LoVo (cell line): ENCODE results near the gene EPAS1.
"Not testable (repeated sequence)": the region's sequence is repeated elsewhere in the genome, so short reads cannot be mapped to it uniquely, and the experiment has no call there.

Experiments used
- DNase-seq: peaks from one replicate; pipeline ENCODE4 v3.0.0-alpha.2; 2016; ENCODE audit warnings: low spot score

The EPAS1 gene

GRCh38 chr2:46383784-46384456 is 86.7 kb downstream of the EPAS1 start:
- DNase-seq = no peak

- no peak for DNase-seq
Measured at GRCh38 chr2:46384457-46384815, 87.2 kb downstream of the EPAS1 start.

DNA sequence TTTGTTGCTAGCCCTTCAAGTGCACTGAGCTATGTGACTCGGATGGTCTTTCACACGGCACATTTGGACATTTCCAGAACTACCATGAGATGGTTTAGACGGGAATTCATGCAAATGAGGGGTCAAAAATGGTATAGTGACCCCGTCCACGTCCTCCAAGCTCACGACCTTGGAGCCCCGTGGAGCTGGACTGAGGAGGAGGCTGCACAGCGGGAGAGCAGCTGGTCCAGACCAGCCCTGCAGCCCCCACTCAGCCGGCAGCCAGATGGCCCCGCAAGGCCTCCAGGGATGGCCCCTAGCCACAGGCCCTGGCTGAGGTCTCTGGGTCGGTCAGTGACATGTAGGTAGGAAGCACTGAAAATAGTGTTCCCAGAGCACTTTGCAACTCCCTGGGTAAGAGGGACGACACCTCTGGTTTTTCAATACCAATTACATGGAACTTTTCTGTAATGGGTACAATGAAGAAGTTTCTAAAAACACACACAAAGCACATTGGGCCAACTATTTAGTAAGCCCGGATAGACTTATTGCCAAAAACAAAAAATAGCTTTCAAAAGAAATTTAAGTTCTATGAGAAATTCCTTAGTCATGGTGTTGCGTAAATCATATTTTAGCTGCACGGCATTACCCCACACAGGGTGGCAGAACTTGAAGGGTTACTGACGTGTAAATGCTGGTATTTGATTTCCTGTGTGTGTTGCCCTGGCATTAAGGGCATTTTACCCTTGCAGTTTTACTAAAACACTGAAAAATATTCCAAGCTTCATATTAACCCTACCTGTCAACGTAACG is 88.8 kb downstream of the EPAS1 start:
- DNase-seq = no peak

DNA sequence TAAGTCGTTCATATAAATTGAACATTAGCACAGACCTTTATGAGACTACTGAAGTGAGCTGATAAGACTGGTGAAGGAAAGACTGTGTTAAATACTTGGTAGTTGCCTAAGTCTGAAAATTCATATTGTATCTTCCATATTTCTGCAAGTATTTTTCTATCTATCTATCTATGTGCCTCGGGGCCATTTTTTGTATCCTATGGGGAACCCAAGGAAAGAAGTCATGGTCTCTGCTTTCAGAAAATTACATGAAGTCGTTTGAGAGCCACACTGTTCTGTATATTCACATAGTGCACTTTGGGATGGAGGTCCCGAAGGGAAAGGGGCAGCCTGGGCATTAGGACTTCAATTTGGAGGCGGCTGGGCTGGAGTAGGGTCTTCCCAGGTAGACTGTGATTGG is 89.6 kb downstream of the EPAS1 start:
- DNase-seq = no peak

DNA sequence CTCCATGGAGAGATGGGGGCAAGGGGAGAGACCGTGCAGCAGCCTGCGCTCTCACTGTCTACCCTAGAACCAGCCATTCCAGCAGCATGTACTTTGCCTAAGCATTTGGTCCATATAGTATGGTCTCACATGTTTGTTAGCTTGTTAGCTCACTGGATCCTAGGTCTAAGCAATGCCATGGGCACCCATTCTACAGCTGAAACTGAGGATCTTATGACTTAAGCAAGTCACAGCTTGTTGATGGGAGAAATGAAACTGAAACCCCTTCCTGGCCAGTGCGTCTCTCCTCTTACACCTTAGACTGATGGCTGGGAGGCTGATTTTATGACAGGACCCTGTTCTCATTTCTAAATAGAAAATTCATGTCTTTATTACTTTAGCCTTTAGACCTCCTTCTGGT is 90.1 kb downstream of the EPAS1 start:
- no peak for DNase-seq

- no peak for DNase-seq
Measured at GRCh38 chr2:46387886-46388515, 90.8 kb downstream of the EPAS1 start.

- no peak for DNase-seq
Measured at GRCh38 chr2:46388881-46389280, 91.7 kb downstream of the EPAS1 start.

GRCh38 chr2:46389417-46389916 is 92.3 kb downstream of the EPAS1 start:
- no peak for DNase-seq

- no peak for DNase-seq
Measured at GRCh38 chr2:46390036-46390435, 92.8 kb downstream of the EPAS1 start.

DNA sequence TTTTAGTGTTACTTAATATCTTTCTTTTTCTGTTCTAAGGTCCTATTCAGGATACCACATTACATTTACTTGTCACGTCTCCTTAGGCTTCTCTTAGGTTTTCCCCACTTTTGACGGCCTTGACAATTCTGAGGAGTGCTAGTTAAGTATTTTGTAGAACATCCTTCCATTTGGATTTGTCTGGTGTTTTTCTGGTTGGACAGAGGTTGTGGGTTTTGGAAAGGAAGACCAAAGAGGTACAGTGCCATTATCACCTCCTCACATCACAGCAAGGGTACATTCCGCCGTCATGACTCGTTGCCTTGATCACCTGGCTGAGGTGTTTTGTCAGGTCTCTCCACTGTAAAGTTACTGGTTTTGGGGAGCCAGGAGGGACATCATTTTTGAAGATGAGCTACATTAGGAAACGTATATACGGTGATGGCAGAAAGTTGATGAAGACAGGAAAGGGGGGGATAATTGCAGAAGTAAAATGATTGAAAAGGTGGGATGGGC is 93.7 kb downstream of the EPAS1 start:
- DNase-seq = no peak

DNA sequence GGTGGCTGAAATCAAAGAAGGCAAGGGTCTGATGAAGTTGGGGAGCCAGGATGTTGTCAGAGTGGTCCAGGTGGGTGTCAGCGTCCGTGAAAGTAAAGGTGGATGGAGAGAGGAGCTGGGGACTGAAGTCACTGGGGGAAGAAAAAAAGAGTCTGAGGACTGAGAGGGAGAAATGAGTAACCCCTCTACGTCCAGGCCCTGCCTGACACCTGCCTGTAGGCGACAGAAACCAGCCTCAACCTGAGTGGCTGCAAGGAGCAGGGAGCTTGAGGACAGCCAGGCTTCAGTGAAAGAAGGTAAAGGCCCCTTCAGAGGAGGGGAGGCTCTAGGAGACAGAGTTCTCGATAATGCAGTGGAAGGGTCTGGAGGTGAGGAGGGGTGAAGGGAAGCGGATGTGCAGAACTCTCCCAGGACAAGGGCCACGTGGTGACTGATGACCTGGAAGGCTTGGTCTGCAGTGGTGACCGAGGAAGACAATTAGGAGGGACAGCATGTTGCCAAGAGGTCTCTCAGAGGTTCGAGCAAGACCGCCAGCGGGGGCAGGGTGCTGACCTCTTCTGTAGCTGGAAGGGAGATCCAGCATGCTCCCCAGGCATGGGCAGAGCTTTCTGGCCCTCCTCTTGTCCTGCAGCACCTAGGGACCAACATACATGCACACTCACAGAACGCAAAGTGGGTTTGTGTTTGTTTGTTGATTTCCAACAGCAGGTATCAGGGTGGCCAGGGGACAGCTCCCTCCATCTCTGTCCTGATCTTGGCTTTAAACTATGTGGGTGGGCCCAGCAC is 95.5 kb downstream of the EPAS1 start:
- no peak for DNase-seq

- DNase-seq = no peak
Measured at GRCh38 chr2:46393347-46393820, 96.2 kb downstream of the EPAS1 start.

DNA sequence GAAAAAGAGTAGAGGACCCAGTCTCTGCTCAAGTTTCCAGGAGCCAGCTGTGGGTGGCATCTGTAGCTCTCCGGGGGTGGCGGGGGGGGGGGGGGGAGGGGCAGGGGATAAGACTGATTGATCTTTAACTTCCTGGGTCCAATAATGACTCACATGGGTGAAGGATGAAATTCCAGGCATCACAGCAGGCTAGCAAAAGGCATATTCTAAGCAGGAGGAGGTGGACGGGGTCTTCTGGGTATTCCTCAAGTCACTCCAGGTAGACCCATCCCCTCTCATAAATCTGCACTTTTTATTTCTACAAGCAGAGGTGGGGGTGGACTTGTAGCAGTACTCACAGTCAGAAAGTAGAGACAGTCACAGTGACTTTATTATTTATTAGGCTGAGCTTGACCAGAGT is 96.7 kb downstream of the EPAS1 start:
- no peak for DNase-seq

- no peak for DNase-seq
Measured at GRCh38 chr2:46394649-46395510, 97.7 kb downstream of the EPAS1 start.

DNA sequence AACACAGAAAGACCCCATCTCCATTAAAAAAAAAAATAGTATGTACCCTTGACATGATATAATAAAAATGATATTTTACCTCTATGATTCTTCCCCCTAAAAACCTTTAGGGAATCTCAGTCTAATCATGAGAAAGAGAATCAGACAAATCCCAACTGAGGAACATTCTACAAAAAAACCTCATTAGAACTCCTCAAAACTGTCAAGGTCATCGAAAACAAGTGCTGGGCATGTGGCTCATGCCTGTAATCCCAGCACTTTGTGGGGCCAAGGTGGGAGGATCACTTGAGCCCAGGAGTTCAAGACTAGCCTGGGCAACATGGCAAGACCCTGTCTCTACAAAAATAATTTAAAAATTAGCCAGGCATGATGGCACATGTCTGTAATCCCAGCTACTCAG is 98.5 kb downstream of the EPAS1 start:
- not testable (repeated sequence) for DNase-seq

DNA sequence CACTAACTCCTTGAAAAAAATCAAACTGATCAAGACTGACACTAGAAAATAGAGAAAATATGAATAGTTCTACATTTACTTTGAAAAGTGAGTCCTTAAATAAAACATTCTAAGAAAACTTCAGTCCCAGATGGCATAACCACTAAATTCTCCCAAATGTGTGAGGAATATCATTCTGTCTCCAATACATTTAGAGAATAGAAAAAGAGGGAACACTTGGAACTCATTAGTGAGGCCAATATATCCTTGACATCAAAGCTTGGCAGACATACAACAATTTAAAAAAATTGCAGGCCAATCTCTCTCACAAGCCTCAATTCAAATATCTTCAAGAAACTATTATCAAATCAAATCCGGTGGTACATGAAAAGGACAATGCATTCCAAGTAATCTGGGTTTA is 102.8 kb downstream of the EPAS1 start:
- no peak for DNase-seq

DNA sequence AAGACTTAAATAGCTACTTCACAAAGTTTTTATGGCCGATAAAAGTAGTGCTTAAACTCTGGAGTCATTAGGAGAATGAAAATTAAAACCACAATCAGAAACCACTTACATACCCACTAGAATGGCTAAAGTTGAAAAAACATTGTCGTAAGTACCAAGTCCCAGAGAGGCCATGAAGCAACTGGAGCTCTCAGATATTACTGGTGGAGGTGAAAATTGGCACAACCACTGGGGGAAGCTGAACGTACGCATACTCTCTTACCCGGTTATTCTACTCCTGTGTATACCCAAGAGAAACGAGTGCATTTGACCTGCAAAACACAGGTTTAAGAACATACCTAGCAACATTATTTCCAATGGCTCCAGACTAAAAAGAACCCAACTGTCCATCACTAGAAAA is 105.7 kb downstream of the EPAS1 start:
- DNase-seq = no peak

GRCh38 chr2:46404181-46404759 is 107.1 kb downstream of the EPAS1 start:
- DNase-seq = no peak

GRCh38 chr2:46407852-46408455 is 110.7 kb downstream of the EPAS1 start:
- no peak for DNase-seq

GRCh38 chr2:46409756-46410155 is 112.5 kb downstream of the EPAS1 start:
- no peak for DNase-seq
